Mesothelial cell of epicardium (in vitro differentiated cells): Measurements from ENCODE around the gene AP3S2. TPM values are rescaled to one million over a fixed set of nuclear protein-coding genes. Genes with fewer than 3 reads are reported as not detected.
"Not testable (repeated sequence)": the region's sequence is repeated elsewhere in the genome, so short reads cannot be mapped to it uniquely, and the experiment has no call there.

ENCODE experiments used
- DNase-seq, 2 experiments: peaks; one replicate each; pipeline ENCODE4 v3.0.0; 2021; ENCODE audit warnings: low spot score in 2 of 2; ENCODE audit not compliant: unreplicated experiment in 2 of 2
- H3K27ac Mint-ChIP-seq: 2 replicates; pipeline ENCODE4 v1.8.0; 2021; ENCODE audit warnings: mixed read lengths
- H3K27me3 Mint-ChIP-seq: 2 replicates; pipeline ENCODE4 v1.8.0; 2021; ENCODE audit warnings: low read depth, mixed read lengths
- H3K36me3 Mint-ChIP-seq: 2 replicates; pipeline ENCODE4 v1.8.0; 2021; ENCODE audit warnings: mixed read lengths
- H3K4me1 Mint-ChIP-seq: 2 replicates; pipeline ENCODE4 v1.8.0; 2021; ENCODE audit warnings: mixed read lengths
- H3K4me3 Mint-ChIP-seq: 2 replicates; pipeline ENCODE4 v1.8.0; 2021; ENCODE audit warnings: mild to moderate bottlenecking, moderate library complexity, mixed read lengths
- H3K9me3 Mint-ChIP-seq: 2 replicates; pipeline ENCODE4 v1.8.0; 2021; ENCODE audit warnings: mixed read lengths
- total RNA-seq: library from RNA; stranded (reverse); gene quantifications from 3 replicates; pipeline ENCODE4 v1.2.1, GENCODE V29; 2021
- TF ChIP-seq, protein P1 (sequence below): fragments of 200-600 bp; sonication (generic); IDR thresholded peaks from one replicate; pipeline ENCODE4 v1.5.0; 2021; ENCODE audit warnings: antibody characterized with exemption; ENCODE audit not compliant: unreplicated experiment

AP3S2 gene
- total RNA-seq, 1 donor from 2014 or later, result 28.3 TPM

GRCh38 chr15:89874926-89875564 is 18.7 kb downstream of the AP3S2 start:
- Mint-ChIP-seq H3K27me3 (no peaks in the 10 kb centered on the region), H3K4me3 (no peak overlapping the region), H3K9me3 (no peaks in the 10 kb centered on the region), H3K4me1 (no peaks in the 10 kb centered on the region), H3K27ac (no peak overlapping the region), H3K36me3 (peaks cover 28% of the 10 kb centered on the region)
- peak; percentile 62 to 84 for DNase-seq
- TF ChIP-seq, protein P1, sequence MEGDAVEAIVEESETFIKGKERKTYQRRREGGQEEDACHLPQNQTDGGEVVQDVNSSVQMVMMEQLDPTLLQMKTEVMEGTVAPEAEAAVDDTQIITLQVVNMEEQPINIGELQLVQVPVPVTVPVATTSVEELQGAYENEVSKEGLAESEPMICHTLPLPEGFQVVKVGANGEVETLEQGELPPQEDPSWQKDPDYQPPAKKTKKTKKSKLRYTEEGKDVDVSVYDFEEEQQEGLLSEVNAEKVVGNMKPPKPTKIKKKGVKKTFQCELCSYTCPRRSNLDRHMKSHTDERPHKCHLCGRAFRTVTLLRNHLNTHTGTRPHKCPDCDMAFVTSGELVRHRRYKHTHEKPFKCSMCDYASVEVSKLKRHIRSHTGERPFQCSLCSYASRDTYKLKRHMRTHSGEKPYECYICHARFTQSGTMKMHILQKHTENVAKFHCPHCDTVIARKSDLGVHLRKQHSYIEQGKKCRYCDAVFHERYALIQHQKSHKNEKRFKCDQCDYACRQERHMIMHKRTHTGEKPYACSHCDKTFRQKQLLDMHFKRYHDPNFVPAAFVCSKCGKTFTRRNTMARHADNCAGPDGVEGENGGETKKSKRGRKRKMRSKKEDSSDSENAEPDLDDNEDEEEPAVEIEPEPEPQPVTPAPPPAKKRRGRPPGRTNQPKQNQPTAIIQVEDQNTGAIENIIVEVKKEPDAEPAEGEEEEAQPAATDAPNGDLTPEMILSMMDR, result peak; percentile 84

GRCh38 chr15:89870688-89871288 is 23.0 kb downstream of the AP3S2 start:
- TF ChIP-seq, protein P1, result no peak
- no peak for DNase-seq
- peaks cover 3% of the 10 kb centered on the region for H3K9me3 Mint-ChIP-seq
- no peak overlapping the region for H3K27ac Mint-ChIP-seq
- H3K4me3 Mint-ChIP-seq, result no peak overlapping the region
- H3K4me1 Mint-ChIP-seq, result no peaks in the 10 kb centered on the region
- peaks cover 22% of the 10 kb centered on the region for H3K36me3 Mint-ChIP-seq
- no peaks in the 10 kb centered on the region for H3K27me3 Mint-ChIP-seq

DNA sequence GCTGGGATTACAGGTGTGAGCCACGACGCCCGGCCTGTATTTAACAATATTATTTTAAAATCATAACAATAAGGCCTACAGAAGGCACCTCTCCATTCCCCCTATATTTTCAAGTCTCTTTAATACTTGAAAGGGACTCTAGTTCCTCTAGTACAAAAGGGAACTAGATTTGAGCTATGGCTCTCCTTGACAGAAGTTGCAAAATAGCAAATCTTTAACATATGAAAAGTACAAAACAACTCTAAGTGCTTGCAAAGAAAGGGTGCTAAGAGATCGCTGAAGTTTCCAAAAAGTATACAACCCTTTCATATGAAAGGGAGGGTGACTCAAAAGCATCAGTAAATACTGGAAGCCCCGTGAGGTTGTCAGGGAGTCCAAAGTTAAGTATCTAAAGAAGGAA is 23.8 kb downstream of the AP3S2 start:
- Mint-ChIP-seq H3K9me3 (peaks cover 3% of the 10 kb centered on the region), H3K27me3 (no peaks in the 10 kb centered on the region), H3K36me3 (peaks cover 27% of the 10 kb centered on the region), H3K4me1 (no peaks in the 10 kb centered on the region), H3K27ac (no peak overlapping the region), H3K4me3 (no peak overlapping the region)
- no peak for DNase-seq
- TF ChIP-seq, protein P1, result no peak

DNA sequence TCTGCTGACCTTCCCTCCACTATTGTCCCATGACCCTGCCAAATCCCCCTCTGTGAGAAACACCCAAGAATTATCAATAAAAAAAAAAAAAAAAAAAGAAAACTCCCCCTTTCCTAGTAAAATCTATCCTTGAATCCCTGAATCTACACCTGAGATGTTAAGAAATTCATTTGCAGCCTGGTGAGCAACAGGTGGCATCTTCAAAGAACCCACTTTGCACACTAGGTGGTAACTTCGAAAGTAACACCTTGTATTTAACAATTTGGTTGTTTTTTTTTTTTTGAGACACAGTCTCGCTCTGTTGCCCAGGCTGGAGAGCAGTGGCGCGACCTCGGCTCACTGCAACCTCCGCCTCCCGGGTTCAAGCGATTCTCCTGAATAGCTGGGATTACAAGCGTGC is 24.3 kb downstream of the AP3S2 start:
- H3K4me3 Mint-ChIP-seq, H3K27ac Mint-ChIP-seq, DNase-seq, H3K4me1 Mint-ChIP-seq, H3K9me3 Mint-ChIP-seq, H3K27me3 Mint-ChIP-seq: not testable (repeated sequence)
- H3K36me3 Mint-ChIP-seq, result peaks cover 27% of the 10 kb centered on the region

- H3K27me3 Mint-ChIP-seq, result no peaks in the 10 kb centered on the region
- H3K9me3 Mint-ChIP-seq, result peaks cover 3% of the 10 kb centered on the region
- H3K27ac Mint-ChIP-seq, result no peak overlapping the region
- DNase-seq, result no peak
- TF ChIP-seq, protein P1, result no peak
- H3K4me1 Mint-ChIP-seq, result peaks cover 4% of the 10 kb centered on the region
- H3K4me3 Mint-ChIP-seq, result no peak overlapping the region
- H3K36me3 Mint-ChIP-seq, result peaks cover 14% of the 10 kb centered on the region
These were observed 28.6 kb downstream of the AP3S2 start for GRCh38 chr15:89864958-89865739.

DNA sequence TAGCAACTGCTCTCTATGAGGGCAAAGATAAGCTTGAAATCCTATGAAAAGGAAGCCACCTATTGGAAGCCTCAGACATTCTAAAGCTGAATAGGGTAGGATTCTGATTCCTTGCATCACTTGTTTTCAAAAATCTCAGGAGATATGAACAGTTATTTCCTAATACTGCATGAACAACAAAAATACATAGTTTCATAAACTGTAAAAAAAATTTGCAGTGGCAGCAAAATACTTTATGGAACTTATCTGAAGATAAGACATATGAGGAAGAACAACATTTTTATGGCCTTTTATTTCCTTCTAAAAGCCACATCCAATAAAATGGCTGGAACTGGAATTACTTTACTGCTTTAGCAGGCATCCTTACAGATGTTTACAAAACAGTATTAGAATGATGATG is 29.9 kb downstream of the AP3S2 start:
- H3K9me3 Mint-ChIP-seq, result no peaks in the 10 kb centered on the region
- H3K4me1 Mint-ChIP-seq, result peaks cover 4% of the 10 kb centered on the region
- TF ChIP-seq, protein P1, result no peak
- no peak overlapping the region for H3K4me3 Mint-ChIP-seq
- no peaks in the 10 kb centered on the region for H3K27me3 Mint-ChIP-seq
- no peak for DNase-seq
- H3K27ac Mint-ChIP-seq, result peak overlapping the region; percentile 47
- H3K36me3 Mint-ChIP-seq, result peaks cover 11% of the 10 kb centered on the region
